Cardiac muscle cell (in vitro differentiated cells and primary cell): ENCODE data around the gene ECHDC3. TPM values are rescaled to one million over a fixed set of nuclear protein-coding genes. Genes with fewer than 3 reads are reported as not detected.

Experiments used
- DNase-seq, 2 donors: peaks; one replicate each; pipeline versions ENCODE4 v3.0.0 to v3.0.0-alpha.2; 2010 to 2017; ENCODE audit warnings: low read depth in 1 of 2, low spot score in 1 of 2
- H3K27ac ChIP-seq: fragments of 200-600 bp; sonication (generic); 2 replicates; pipeline ENCODE4 v1.5.1; 2016
- H3K27me3 ChIP-seq: fragments of 200-600 bp; sonication (generic); 2 replicates; pipeline ENCODE4 v1.6.0; 2016; ENCODE audit warnings: control low read depth
- H3K36me3 ChIP-seq: fragments of 200-600 bp; sonication (generic); 2 replicates; pipeline ENCODE4 v1.5.1; 2016; ENCODE audit warnings: control low read depth
- H3K4me1 ChIP-seq: fragments of 200-600 bp; sonication (generic); 2 replicates; pipeline ENCODE4 v1.8.1; 2017; ENCODE audit warnings: low read depth, mild to moderate bottlenecking, mixed run types
- H3K4me3 ChIP-seq: fragments of 200-600 bp; sonication (generic); 2 replicates; pipeline ENCODE4 v1.5.1; 2016; ENCODE audit warnings: mild to moderate bottlenecking
- H3K9me3 ChIP-seq: fragments of 200-600 bp; sonication (generic); 2 replicates; pipeline ENCODE4 v1.5.1; 2017; ENCODE audit warnings: low read depth, mild to moderate bottlenecking, control low read depth
- polyA plus RNA-seq: library from polyadenylated mRNA; unstranded; fragments of >200 nt; fragmentation: Nextera tagmentation; extraction: Ambion mirVana; gene quantifications from 2 replicates; pipeline ENCODE4 v1.2.1, GENCODE V29; 2016
- total RNA-seq: library from RNA; depleted of rRNA; stranded (reverse); fragments of >200 nt; gene quantifications from 2 replicates; pipeline ENCODE4 v1.2.3, GENCODE V29; 2016
- TF ChIP-seq, protein P1 (sequence below): IDR thresholded peaks from 2 replicates; pipeline ENCODE4 v1.5.1; 2012; ENCODE audit warnings: low read depth, mild to moderate bottlenecking, low read length

Gene ECHDC3
- total and polyA plus RNA-seq, 2 experiments from 2014 or later: 8.4 to 32.0 TPM

- Histone ChIP-seq H3K4me3 (no peak overlapping the region), H3K27ac (no peak overlapping the region), H3K27me3 (no peaks in the 10 kb centered on the region), H3K4me1 (no peaks in the 10 kb centered on the region), H3K36me3 (no peaks in the 10 kb centered on the region), H3K9me3 (no peaks in the 10 kb centered on the region)
- no peak for DNase-seq
- TF ChIP-seq, protein P1, sequence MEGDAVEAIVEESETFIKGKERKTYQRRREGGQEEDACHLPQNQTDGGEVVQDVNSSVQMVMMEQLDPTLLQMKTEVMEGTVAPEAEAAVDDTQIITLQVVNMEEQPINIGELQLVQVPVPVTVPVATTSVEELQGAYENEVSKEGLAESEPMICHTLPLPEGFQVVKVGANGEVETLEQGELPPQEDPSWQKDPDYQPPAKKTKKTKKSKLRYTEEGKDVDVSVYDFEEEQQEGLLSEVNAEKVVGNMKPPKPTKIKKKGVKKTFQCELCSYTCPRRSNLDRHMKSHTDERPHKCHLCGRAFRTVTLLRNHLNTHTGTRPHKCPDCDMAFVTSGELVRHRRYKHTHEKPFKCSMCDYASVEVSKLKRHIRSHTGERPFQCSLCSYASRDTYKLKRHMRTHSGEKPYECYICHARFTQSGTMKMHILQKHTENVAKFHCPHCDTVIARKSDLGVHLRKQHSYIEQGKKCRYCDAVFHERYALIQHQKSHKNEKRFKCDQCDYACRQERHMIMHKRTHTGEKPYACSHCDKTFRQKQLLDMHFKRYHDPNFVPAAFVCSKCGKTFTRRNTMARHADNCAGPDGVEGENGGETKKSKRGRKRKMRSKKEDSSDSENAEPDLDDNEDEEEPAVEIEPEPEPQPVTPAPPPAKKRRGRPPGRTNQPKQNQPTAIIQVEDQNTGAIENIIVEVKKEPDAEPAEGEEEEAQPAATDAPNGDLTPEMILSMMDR: no peak
These were observed 28.2 kb upstream of the ECHDC3 start for GRCh38 chr10:11713963-11714362.

- H3K4me1 ChIP-seq: no peaks in the 10 kb centered on the region
- no peak overlapping the region for H3K27ac ChIP-seq
- H3K9me3 ChIP-seq: no peaks in the 10 kb centered on the region
- H3K4me3 ChIP-seq: no peak overlapping the region
- TF ChIP-seq, protein P1: no peak
- H3K27me3 ChIP-seq: no peaks in the 10 kb centered on the region
- DNase-seq: no peak
- H3K36me3 ChIP-seq: no peaks in the 10 kb centered on the region
These were observed 27.3 kb upstream of the ECHDC3 start for GRCh38 chr10:11714750-11715365.

GRCh38 chr10:11715815-11716494 is 26.2 kb upstream of the ECHDC3 start:
- Histone ChIP-seq H3K36me3 (no peaks in the 10 kb centered on the region), H3K27me3 (no peaks in the 10 kb centered on the region), H3K27ac (no peak overlapping the region), H3K4me3 (no peak overlapping the region), H3K9me3 (no peaks in the 10 kb centered on the region), H3K4me1 (no peaks in the 10 kb centered on the region)
- TF ChIP-seq, protein P1: no peak
- DNase-seq: peak in 1 of 2 donors; percentile 12

DNA sequence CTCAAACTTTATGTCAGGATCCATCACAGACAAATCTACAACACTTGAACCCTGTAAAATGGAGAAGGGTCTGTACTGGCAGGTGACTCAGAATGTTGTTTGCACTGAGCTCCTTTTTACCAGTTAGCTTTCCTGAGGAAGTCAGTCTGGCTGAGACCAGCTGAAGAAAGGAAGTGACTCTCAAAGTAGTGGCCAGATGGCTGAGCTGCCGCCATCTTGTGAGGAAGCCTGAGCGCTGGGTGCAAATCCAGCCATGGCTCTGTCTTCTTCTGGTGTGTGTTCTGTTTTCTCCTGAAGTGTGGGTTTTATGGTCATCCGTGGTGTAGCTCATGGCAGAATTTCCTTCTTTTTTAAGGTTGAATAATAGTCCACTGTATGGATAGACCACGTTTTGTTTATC is 25.5 kb upstream of the ECHDC3 start:
- Histone ChIP-seq H3K36me3 (no peaks in the 10 kb centered on the region), H3K27ac (no peak overlapping the region)

GRCh38 chr10:11719496-11720259 is 22.5 kb upstream of the ECHDC3 start:
- no peaks in the 10 kb centered on the region for H3K27me3 ChIP-seq
- no peak for DNase-seq
- no peak overlapping the region for H3K27ac ChIP-seq

More for the DNA sequence above, 25.5 kb upstream of the ECHDC3 start:
- H3K27me3 ChIP-seq: no peaks in the 10 kb centered on the region
- TF ChIP-seq, protein P1: no peak
- H3K4me3 ChIP-seq: no peak overlapping the region
- no peaks in the 10 kb centered on the region for H3K4me1 ChIP-seq
- no peaks in the 10 kb centered on the region for H3K9me3 ChIP-seq
- DNase-seq: no peak

More at GRCh38 chr10:11719496-11720259, 22.5 kb upstream of the ECHDC3 start:
- H3K36me3 ChIP-seq: no peaks in the 10 kb centered on the region
- no peaks in the 10 kb centered on the region for H3K9me3 ChIP-seq
- no peaks in the 10 kb centered on the region for H3K4me1 ChIP-seq
- TF ChIP-seq, protein P1: no peak
- no peak overlapping the region for H3K4me3 ChIP-seq
